C4-2B (cell line): ENCODE results near the gene UBR4.

ENCODE experiments used
- ZFX ChIP-seq: fragments of 450-650 bp; IDR thresholded peaks from 2 replicates; pipeline ENCODE4 v1.6.1; 2017
- TF ChIP-seq, protein P1 (sequence below): fragments of 450-650 bp; conservative IDR thresholded peaks from 2 replicates; pipeline ENCODE4 v1.5.1; 2017; ENCODE audit warnings: mild to moderate bottlenecking

DNA sequence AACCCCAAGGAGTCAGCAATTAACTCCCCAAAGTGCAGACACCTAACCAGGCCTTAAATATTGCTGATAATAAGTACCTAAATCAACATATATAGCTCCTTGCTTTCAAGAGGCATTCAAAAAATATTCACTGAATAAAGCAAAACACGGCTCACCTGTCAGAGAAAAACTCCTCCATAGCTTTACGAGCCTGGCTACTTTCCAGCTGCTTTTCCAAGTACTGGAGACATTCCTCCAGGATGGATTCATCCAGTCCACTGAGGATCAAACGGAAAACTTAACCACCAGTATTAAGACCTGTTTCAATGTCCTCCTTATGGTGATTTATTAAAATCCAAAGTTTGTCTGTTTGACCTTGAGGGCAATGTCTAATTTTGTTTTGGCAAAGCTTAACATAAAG, 44.6 kb downstream of the UBR4 start:
- TF ChIP-seq, protein P1, sequence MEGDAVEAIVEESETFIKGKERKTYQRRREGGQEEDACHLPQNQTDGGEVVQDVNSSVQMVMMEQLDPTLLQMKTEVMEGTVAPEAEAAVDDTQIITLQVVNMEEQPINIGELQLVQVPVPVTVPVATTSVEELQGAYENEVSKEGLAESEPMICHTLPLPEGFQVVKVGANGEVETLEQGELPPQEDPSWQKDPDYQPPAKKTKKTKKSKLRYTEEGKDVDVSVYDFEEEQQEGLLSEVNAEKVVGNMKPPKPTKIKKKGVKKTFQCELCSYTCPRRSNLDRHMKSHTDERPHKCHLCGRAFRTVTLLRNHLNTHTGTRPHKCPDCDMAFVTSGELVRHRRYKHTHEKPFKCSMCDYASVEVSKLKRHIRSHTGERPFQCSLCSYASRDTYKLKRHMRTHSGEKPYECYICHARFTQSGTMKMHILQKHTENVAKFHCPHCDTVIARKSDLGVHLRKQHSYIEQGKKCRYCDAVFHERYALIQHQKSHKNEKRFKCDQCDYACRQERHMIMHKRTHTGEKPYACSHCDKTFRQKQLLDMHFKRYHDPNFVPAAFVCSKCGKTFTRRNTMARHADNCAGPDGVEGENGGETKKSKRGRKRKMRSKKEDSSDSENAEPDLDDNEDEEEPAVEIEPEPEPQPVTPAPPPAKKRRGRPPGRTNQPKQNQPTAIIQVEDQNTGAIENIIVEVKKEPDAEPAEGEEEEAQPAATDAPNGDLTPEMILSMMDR, result no peak
- TF ChIP-seq ZFX, result no peak
